HepG2 (cell line): ENCODE measurements around the gene EIF4G1. TPM values are rescaled to one million over a fixed set of nuclear protein-coding genes. Genes with fewer than 3 reads are reported as not detected.

Experiments used
- ATAC-seq: fragments of 200-7000 bp; cut with Tn5 transposase; 3 replicates; pipeline ENCODE4 v1.9.1; 2020; ENCODE audit warnings: mild to moderate bottlenecking, moderate library complexity
- BruUV-seq: library from RNA; stranded (reverse); fragments of 400-500 nt; replicated peaks from 2 replicates; lab custom pipeline; 2021; lab: Mats Ljungman, UMichigan
- CTCF ChIA-PET: fragments of 300-600 bp; formaldehyde crosslinking; extraction: SDS; loops from one replicate; lab custom pipeline; 2021; ENCODE audit warnings: low total read pairs, inconsistent platforms, low intra/inter-chr PET ratio; lab: Yijun Ruan, JAX
- POLR2A ChIA-PET: fragments of 350-600 bp; sonication (Branson Sonifier 250); formaldehyde crosslinking; loops from one replicate; lab custom pipeline; 2020; ENCODE audit warnings: antibody characterized with exemption, inconsistent platforms; lab: Yijun Ruan, JAX
- DNase-seq: peaks from one replicate; pipeline ENCODE4 v3.0.0-alpha.2; 2015; ENCODE audit warnings: low spot score
- FAIRE-seq: peaks from 3 replicates; lab custom pipeline; 2011; peaks lifted over from hg19 to GRCh38; lab: Jason Lieb, UNC
- H2AFZ ChIP-seq: one replicate; pipeline ENCODE4 v1.6.1; 2011; ENCODE audit warnings: low read length, inconsistent platforms
- H3K27ac ChIP-seq: fragments of 300-600 bp; 3 replicates; pipeline ENCODE4 v1.8.0; 2011; ENCODE audit warnings: mixed run types, mild to moderate bottlenecking, mixed read lengths, low read length, inconsistent platforms; ENCODE audit not compliant: insufficient read depth; ENCODE audit errors: extremely low read length
- H3K27me3 ChIP-seq, 2 experiments: fragments of 200-600 bp in 1 of 2; 2 replicates in 1 of 2; 3 replicates in 1 of 2; pipeline versions ENCODE4 v1.6.0 to v1.8.0; 2011; ENCODE audit warnings: low read length in 2 of 2, mild to moderate bottlenecking in 2 of 2, moderate library complexity in 2 of 2, inconsistent platforms in 1 of 2; ENCODE audit not compliant: insufficient read depth in 2 of 2, control insufficient read depth in 1 of 2
- H3K36me3 ChIP-seq, 2 experiments: fragments of 200-600 bp in 1 of 2; replicated peaks in 1 of 2; 2 replicates in 1 of 2; 3 replicates in 1 of 2; pipeline versions ENCODE4 v1.5.1 to v1.8.0; 2011; ENCODE audit warnings: low read length in 2 of 2, inconsistent platforms in 1 of 2; ENCODE audit not compliant: insufficient read depth in 2 of 2, control insufficient read depth in 1 of 2
- H3K4me1 ChIP-seq: 2 replicates; pipeline ENCODE4 v1.5.1; 2012; ENCODE audit warnings: low read length, inconsistent platforms; ENCODE audit not compliant: insufficient read depth
- H3K4me2 ChIP-seq: 2 replicates; pipeline ENCODE4 v1.6.0; 2011; ENCODE audit warnings: low read depth, low read length, inconsistent platforms
- H3K4me3 ChIP-seq, 3 experiments: fragments of 200-600 bp in 1 of 3; sonication (generic), shearing (Covaris generic) in 1 of 3; replicated peaks in 1 of 3; 2 replicates each; pipeline ENCODE4 v1.5.1; 2011 to 2016; ENCODE audit warnings: low read length in 3 of 3, inconsistent platforms in 2 of 3, low read depth in 2 of 3, mild to moderate bottlenecking in 2 of 3, control low read depth in 1 of 3, mixed read lengths in 1 of 3; ENCODE audit not compliant: insufficient read depth in 1 of 3
- H3K79me2 ChIP-seq: one replicate; pipeline ENCODE4 v1.6.1; 2011; ENCODE audit warnings: low read length, inconsistent platforms; ENCODE audit not compliant: insufficient read depth
- H3K9ac ChIP-seq: 2 replicates; pipeline ENCODE4 v1.6.0; 2011; ENCODE audit warnings: mild to moderate bottlenecking, low read depth, low read length, inconsistent platforms; ENCODE audit not compliant: insufficient read depth
- H3K9me3 ChIP-seq: 2 replicates; pipeline ENCODE4 v1.5.1; 2012; ENCODE audit warnings: mild to moderate bottlenecking, low read length
- H4K20me1 ChIP-seq: 2 replicates; pipeline ENCODE4 v1.6.0; 2011; ENCODE audit warnings: inconsistent platforms, mild to moderate bottlenecking, low read length, moderate library complexity; ENCODE audit not compliant: insufficient read depth
- AGO2 ChIP-seq: fragments of 200-400 bp; formaldehyde crosslinking; optimal IDR thresholded peaks from 2 replicates; pipeline ENCODE3; 2017; ENCODE audit warnings: mild to moderate bottlenecking, low read depth, low read length, moderate library complexity
- CBFB ChIP-seq: sonication (generic); formaldehyde crosslinking; IDR thresholded peaks from 2 replicates; pipeline ENCODE4 v1.4.0; 2020; ENCODE audit warnings: missing genetic modification reagents
- FOSL2 ChIP-seq: sonication (generic); formaldehyde crosslinking; IDR thresholded peaks from 2 replicates; pipeline ENCODE4 v1.4.0; 2020; ENCODE audit warnings: missing genetic modification reagents
- GLI4 ChIP-seq: sonication (generic); formaldehyde crosslinking; IDR thresholded peaks from 2 replicates; pipeline ENCODE4 v1.5.1; 2020; ENCODE audit warnings: missing genetic modification reagents, mild to moderate bottlenecking, moderate library complexity, borderline replicate concordance
- MATR3 ChIP-seq: sonication (generic); formaldehyde crosslinking; IDR thresholded peaks from 2 replicates; pipeline ENCODE4 v1.4.0; 2020; ENCODE audit warnings: missing genetic modification reagents
- NFE2 ChIP-seq: sonication (generic); formaldehyde crosslinking; IDR thresholded peaks from 2 replicates; pipeline ENCODE4 v1.4.0; 2020; ENCODE audit warnings: missing genetic modification reagents
- POLR2AphosphoS2 ChIP-seq: IDR thresholded peaks from 2 replicates; pipeline ENCODE4 v1.6.1; 2011; ENCODE audit warnings: low read depth, low read length, improper control_type of control experiment
- RELA ChIP-seq: sonication (generic); formaldehyde crosslinking; IDR thresholded peaks from 2 replicates; pipeline ENCODE4 v1.4.0; 2020; ENCODE audit warnings: missing genetic modification reagents
- TEAD2 ChIP-seq: sonication (generic); formaldehyde crosslinking; IDR thresholded peaks from 2 replicates; pipeline ENCODE4 v1.9.0; 2021; ENCODE audit warnings: missing genetic modification reagents
- ZNF10 ChIP-seq: sonication (generic); formaldehyde crosslinking; IDR thresholded peaks from 2 replicates; pipeline ENCODE4 v1.4.0; 2020; ENCODE audit warnings: mild to moderate bottlenecking, low read depth, missing genetic modification reagents, borderline replicate concordance
- ZNF550 ChIP-seq: sonication (generic); formaldehyde crosslinking; IDR thresholded peaks from 2 replicates; pipeline ENCODE4 v1.4.0; 2020; ENCODE audit warnings: mild to moderate bottlenecking, missing genetic modification reagents, borderline replicate concordance
- ZNF619 ChIP-seq: sonication (generic); formaldehyde crosslinking; IDR thresholded peaks from 2 replicates; pipeline ENCODE4 v1.4.0; 2020; ENCODE audit warnings: mild to moderate bottlenecking, missing genetic modification reagents
- ZNF687 ChIP-seq: sonication (generic); formaldehyde crosslinking; IDR thresholded peaks from 2 replicates; pipeline ENCODE4 v1.5.1; 2020; ENCODE audit warnings: mild to moderate bottlenecking, missing genetic modification reagents, moderate library complexity
- ZNF878 ChIP-seq: sonication (generic); formaldehyde crosslinking; IDR thresholded peaks from 2 replicates; pipeline ENCODE4 v1.8.1; 2023; ENCODE audit warnings: mild to moderate bottlenecking, missing genetic modification reagents, moderate library complexity
- WGBS: methylation state at CpG from one replicate; pipeline ENCODE4 v1.1.6; 2017; ENCODE audit warnings: low lambda C conversion rate; 5-methylcytosine and 5-hydroxymethylcytosine counted together
- in situ Hi-C: cut with HindIII; loops from 2 replicates; pipeline ENCODE4 v1.10.0; 2017; ENCODE audit warnings: low pct_unique_long_range_greater_than_20kb; ENCODE audit not compliant: extremely low pct_ligation_motif_present
- intact Hi-C: fragments of 100-400 bp; cut with micrococcal nuclease; formaldehyde crosslinking; loops from one replicate; pipeline ENCODE4 v1.10.0; 2022; ENCODE audit not compliant: unreplicated experiment
- polyA plus RNA-seq, 8 experiments: library from polyadenylated mRNA; depleted of rRNA in 3 of 8; stranded (reverse) in 7 of 8; unstranded in 1 of 8; fragments of >200 nt; fragmentation: Illumina TruSeq in 4 of 8; extraction: Trizol in 4 of 8; gene quantifications; 2 replicates each; pipeline versions ENCODE4 v1.2.1 to v1.2.3, GENCODE V29; 2011 to 2016; ENCODE audit warnings: low read depth in 4 of 8, missing spikeins in 1 of 8, mixed read lengths in 1 of 8; ENCODE audit not compliant: insufficient read depth in 1 of 8
- total RNA-seq, 5 experiments: library from RNA; depleted of rRNA; stranded (reverse); fragments of >200 nt; fragmentation: Illumina TruSeq; extraction: Trizol; gene quantifications; 2 replicates each; pipeline ENCODE4 v1.2.3, GENCODE V29; 2016; ENCODE audit warnings: low read depth in 1 of 5

Gene EIF4G1
- total and polyA plus RNA-seq, 2 of the 13 experiments (the other 11 are each of a cell fraction or from before 2014, with no cell fraction given), result 208 to 213 TPM

- TF ChIP-seq ZNF687 (CRISPR knock-in tag) (peak; percentile 39), ZNF878 (no peak), CBFB (CRISPR knock-in tag) (no peak), ZNF10 (CRISPR knock-in tag) (no peak), RELA (CRISPR knock-in tag) (no peak), ZNF550 (CRISPR knock-in tag) (no peak)
Measured at GRCh38 chr3:184317201-184317600, 2.8 kb downstream of the EIF4G1 start (continued).

- H3K4me1 ChIP-seq, result peaks cover 38% of the 10 kb centered on the region
- in situ Hi-C loops (no loop called here), intact Hi-C loops (no loop called here)
- no peak overlapping the region for H3K27ac ChIP-seq
- H3K27me3 ChIP-seq, result no peaks in the 10 kb centered on the region; a peak in 1 of 5 replicates
- peak; percentile 13; the same call in 2 of the 3 replicates for ATAC-seq
- H4K20me1 ChIP-seq, result peaks cover 41% of the 10 kb centered on the region
- no peak overlapping the region for H3K9ac ChIP-seq
- ChIA-PET POLR2A (interaction anchor here (0.6 to 1.0 kb wide), 3 partner anchors 8 to 11 kb away, joined by 3 read pairs; no protein-coding TSS in a partner anchor), CTCF (no interaction called here)
- H3K36me3 ChIP-seq, result peaks cover 43 to 84% of the 10 kb centered on the region in 2 experiments
- no peak for FAIRE-seq
- no CpG with 5 or more reads among the region's 4 CpGs for WGBS
- no peak overlapping the region for H3K4me2 ChIP-seq
- H2AFZ ChIP-seq, result no peak overlapping the region
- H3K79me2 ChIP-seq, result peaks cover 52% of the 10 kb centered on the region
- H3K4me3 ChIP-seq, result no peak overlapping the region
- no peak for TF ChIP-seq ZNF619 (CRISPR knock-in tag)
- TF ChIP-seq POLR2AphosphoS2, result peak; percentile 73; the same call in 1 of the 2 replicates
- TF ChIP-seq AGO2, result peak; percentile 41
- no peak for TF ChIP-seq GLI4 (CRISPR knock-in tag)
- TF ChIP-seq MATR3, result no peak
- TF ChIP-seq TEAD2 (CRISPR knock-in tag), result no peak
- peak; percentile 74 for TF ChIP-seq FOSL2
- peak; percentile 44; the same call in 1 of the 2 replicates for TF ChIP-seq NFE2 (CRISPR knock-in tag)
- no TSS peak for BruUV-seq
- no peaks in the 10 kb centered on the region for H3K9me3 ChIP-seq
- DNase-seq, result peak; percentile 34
Measured at GRCh38 chr3:184320104-184320445, 5.7 kb downstream of the EIF4G1 start.
